H1 (cell line): ENCODE results near the gene BCL7B. TPM values are rescaled to one million over a fixed set of nuclear protein-coding genes. Genes with fewer than 3 reads are reported as not detected.
"Not testable (repeated sequence)": the region's sequence is repeated elsewhere in the genome, so short reads cannot be mapped to it uniquely, and the experiment has no call there.

Experiments
- CTCF ChIA-PET: fragments of 300-600 bp; sonication (Branson Sonifier 250); formaldehyde crosslinking; loops from one replicate; lab custom pipeline; 2021; ENCODE audit not compliant: partially characterized antibody; lab: Charles Lee
- POLR2A ChIA-PET: fragments of 300-600 bp; sonication (Branson Sonifier 250); formaldehyde crosslinking; loops from one replicate; lab custom pipeline; 2021; ENCODE audit warnings: inconsistent platforms; ENCODE audit not compliant: partially characterized antibody; lab: Charles Lee
- DNase-seq, 2 experiments: peaks; one replicate each; pipeline versions ENCODE4 v3.0.0 to v3.0.0-alpha.2; 2010 to 2022; ENCODE audit warnings: low spot score in 2 of 2, low read depth in 1 of 2, mixed read lengths in 1 of 2
- FAIRE-seq: peaks from 2 replicates; lab custom pipeline; 2011; peaks lifted over from hg19 to GRCh38; lab: Jason Lieb, UNC
- H2AFZ ChIP-seq: 2 replicates; pipeline ENCODE4 v1.8.1; 2012; ENCODE audit warnings: low read length, inconsistent platforms
- H2AK5ac ChIP-seq: 2 replicates; pipeline ENCODE4 v1.6.1; 2013; ENCODE audit warnings: low read depth, low read length
- H2BK120ac ChIP-seq: replicated peaks from 2 replicates; pipeline ENCODE3; 2013; ENCODE audit warnings: low read depth, low read length, inconsistent platforms
- H2BK12ac ChIP-seq: 2 replicates; pipeline ENCODE4 v1.6.1; 2013; ENCODE audit warnings: low read depth, low read length
- H2BK15ac ChIP-seq: 2 replicates; pipeline ENCODE4 v1.6.1; 2013; ENCODE audit warnings: low read length
- H2BK20ac ChIP-seq: 2 replicates; pipeline ENCODE4 v1.6.1; 2013; ENCODE audit warnings: low read length
- H2BK5ac ChIP-seq: 2 replicates; pipeline ENCODE4 v1.6.1; 2013; ENCODE audit warnings: low read depth, low read length
- H3K14ac ChIP-seq: 2 replicates; pipeline ENCODE4 v1.6.1; 2013; ENCODE audit warnings: inconsistent platforms; ENCODE audit not compliant: insufficient read length
- H3K18ac ChIP-seq: 2 replicates; pipeline ENCODE4 v1.6.1; 2013; ENCODE audit warnings: low read length; ENCODE audit errors: extremely low read depth
- H3K23ac ChIP-seq: 2 replicates; pipeline ENCODE4 v1.6.1; 2013; ENCODE audit warnings: inconsistent platforms; ENCODE audit not compliant: insufficient read length
- H3K23me2 ChIP-seq: 2 replicates; pipeline ENCODE4 v1.6.1; 2013; ENCODE audit warnings: low read depth, low read length
- H3K27ac ChIP-seq: 2 replicates; pipeline ENCODE4 v1.6.1; 2011; ENCODE audit warnings: low read depth, low read length, inconsistent platforms
- H3K27me3 ChIP-seq, 4 experiments: replicated peaks in 1 of 4; 1 replicate in 1 of 4; 2 replicates in 3 of 4; pipeline versions ENCODE4 v1.6.1 to v1.8.1; 2011 to 2013; ENCODE audit warnings: low read length in 3 of 4, mild to moderate bottlenecking in 3 of 4, inconsistent platforms in 2 of 4, mixed read lengths in 2 of 4, moderate library complexity in 1 of 4; ENCODE audit not compliant: control insufficient read depth in 3 of 4, insufficient read depth in 3 of 4; ENCODE audit errors: extremely low read depth in 1 of 4
- H3K36me3 ChIP-seq, 4 experiments: 2 replicates each; pipeline versions ENCODE4 v1.6.1 to v1.8.1; 2011 to 2013; ENCODE audit warnings: mild to moderate bottlenecking in 4 of 4, low read length in 3 of 4, moderate library complexity in 2 of 4, control low read depth in 1 of 4, inconsistent platforms in 1 of 4; ENCODE audit not compliant: insufficient read depth in 4 of 4, control insufficient read depth in 2 of 4
- H3K4ac ChIP-seq: replicated peaks from 2 replicates; pipeline ENCODE3; 2013; ENCODE audit warnings: low read length, low read depth, mixed read lengths, inconsistent platforms; ENCODE audit not compliant: insufficient read length
- H3K4me1 ChIP-seq, 4 experiments: replicated peaks in 1 of 4; 1 replicate in 1 of 4; 2 replicates in 3 of 4; pipeline versions ENCODE4 v1.6.1 to v1.8.1; 2011 to 2013; ENCODE audit warnings: low read length in 3 of 4, inconsistent platforms in 2 of 4, mixed read lengths in 1 of 4; ENCODE audit not compliant: insufficient read depth in 4 of 4, control insufficient read depth in 3 of 4
- H3K4me2 ChIP-seq, 2 experiments: 2 replicates each; pipeline versions ENCODE4 v1.6.1 to v1.8.1; 2011 to 2013; ENCODE audit warnings: low read depth in 2 of 2, low read length in 2 of 2, control low read depth in 1 of 2, inconsistent platforms in 1 of 2, mild to moderate bottlenecking in 1 of 2; ENCODE audit not compliant: insufficient read depth in 1 of 2
- H3K4me3 ChIP-seq, 4 experiments: fragments of 200-600, 300-600 bp in 1 of 4; sonication (generic), shearing (Covaris generic), sonication (Bioruptor Twin) in 1 of 4; 2 replicates each; pipeline versions ENCODE4 v1.5.1 to v1.8.1; 2011 to 2016; ENCODE audit warnings: low read length in 4 of 4, low read depth in 3 of 4, control low read depth in 2 of 4, inconsistent platforms in 2 of 4, mild to moderate bottlenecking in 2 of 4, mixed read lengths in 1 of 4, moderate library complexity in 1 of 4; ENCODE audit not compliant: insufficient read depth in 2 of 4; ENCODE audit errors: extremely low read depth in 1 of 4
- H3K56ac ChIP-seq: replicated peaks from 2 replicates; pipeline ENCODE3; 2013; ENCODE audit warnings: low read depth, mild to moderate bottlenecking, mixed read lengths, low read length, inconsistent platforms; ENCODE audit not compliant: insufficient read length
- H3K79me1 ChIP-seq: 2 replicates; pipeline ENCODE4 v1.6.1; 2013; ENCODE audit warnings: low read depth, low read length, control low read depth
- H3K79me2 ChIP-seq, 2 experiments: 2 replicates each; pipeline versions ENCODE4 v1.6.1 to v1.8.1; 2012 to 2013; ENCODE audit warnings: low read length in 2 of 2, mild to moderate bottlenecking in 2 of 2, inconsistent platforms in 1 of 2; ENCODE audit not compliant: insufficient read depth in 2 of 2, control insufficient read depth in 1 of 2
- H3K9ac ChIP-seq, 4 experiments: replicated peaks in 1 of 4; 1 replicate in 1 of 4; 2 replicates in 3 of 4; pipeline versions ENCODE4 v1.6.1 to v1.8.1; 2011 to 2013; ENCODE audit warnings: low read depth in 3 of 4, low read length in 3 of 4, control low read depth in 2 of 4, mild to moderate bottlenecking in 2 of 4, moderate library complexity in 2 of 4, inconsistent platforms in 1 of 4; ENCODE audit errors: extremely low read depth in 1 of 4
- H3K9me3 ChIP-seq, 2 experiments: 2 replicates each; pipeline versions ENCODE4 v1.6.1 to v1.8.1; 2012 to 2013; ENCODE audit warnings: mild to moderate bottlenecking in 2 of 2, moderate library complexity in 2 of 2, control low read depth in 1 of 2, inconsistent platforms in 1 of 2, low read depth in 1 of 2, low read length in 1 of 2, mixed read lengths in 1 of 2; ENCODE audit not compliant: insufficient read depth in 2 of 2
- H4K20me1 ChIP-seq, 2 experiments: replicated peaks in 1 of 2; 2 replicates each; pipeline versions ENCODE3 to v1.8.1; 2011 to 2013; ENCODE audit warnings: inconsistent platforms in 2 of 2, low read length in 2 of 2, mild to moderate bottlenecking in 1 of 2; ENCODE audit not compliant: insufficient read depth in 2 of 2, control insufficient read depth in 1 of 2
- H4K5ac ChIP-seq: 2 replicates; pipeline ENCODE4 v1.6.1; 2013; ENCODE audit warnings: low read length, low read depth, mixed read lengths, inconsistent platforms; ENCODE audit not compliant: insufficient read length
- H4K8ac ChIP-seq: 2 replicates; pipeline ENCODE4 v1.8.0; 2013; ENCODE audit warnings: mild to moderate bottlenecking, moderate library complexity, low read length, inconsistent platforms; ENCODE audit not compliant: insufficient read depth; ENCODE audit errors: extremely low read depth
- H4K91ac ChIP-seq: replicated peaks from 2 replicates; pipeline ENCODE3; 2013; ENCODE audit warnings: low read length, mixed read lengths, inconsistent platforms; ENCODE audit not compliant: insufficient read length
- WGBS, 2 experiments: shearing (Covaris generic) in 1 of 2; methylation state at CpG; one replicate each; pipeline versions ENCODE4 v1.1.6 to v1.1.7; 2013 to 2015; ENCODE audit warnings: low lambda C conversion rate in 2 of 2, mixed read lengths in 2 of 2, inconsistent platforms in 1 of 2, low coverage in 1 of 2, missing lambda C conversion rate in 1 of 2; ENCODE audit not compliant: insufficient replicate concordance in 2 of 2, insufficient coverage in 1 of 2, insufficient read length in 1 of 2; ENCODE audit errors: extremely low coverage in 1 of 2, missing lambda C conversion rate in 1 of 2; 5-methylcytosine and 5-hydroxymethylcytosine counted together
- polyA plus RNA-seq, 7 experiments: library from polyadenylated mRNA; depleted of rRNA in 3 of 7; stranded (reverse) in 5 of 7; unstranded in 2 of 7; fragments of >200 nt in 5 of 7; fragments of 200-250 nt in 2 of 7; gene quantifications; 1 replicate in 5 of 7; 2 replicates in 1 of 7; 4 replicates in 1 of 7; pipeline versions ENCODE4 v1.2.1 to v1.2.3, GENCODE V29; 2011 to 2013; ENCODE audit warnings: missing spikeins in 2 of 7, mixed read lengths in 2 of 7
- total RNA-seq: library from RNA; stranded (reverse); fragmentation: NEBNext Ultra II Directional; extraction: Animal tissue kit (Norgen Biotek cat#: 25700); gene quantifications from 2 replicates; pipeline ENCODE4 v1.2.1, GENCODE V29; 2021

Gene BCL7B
- total and polyA plus RNA-seq, 2 of the 8 experiments (the other 6 are each of a cell fraction or from before 2014, with no cell fraction given), result 24.9 to 44.6 TPM

DNA sequence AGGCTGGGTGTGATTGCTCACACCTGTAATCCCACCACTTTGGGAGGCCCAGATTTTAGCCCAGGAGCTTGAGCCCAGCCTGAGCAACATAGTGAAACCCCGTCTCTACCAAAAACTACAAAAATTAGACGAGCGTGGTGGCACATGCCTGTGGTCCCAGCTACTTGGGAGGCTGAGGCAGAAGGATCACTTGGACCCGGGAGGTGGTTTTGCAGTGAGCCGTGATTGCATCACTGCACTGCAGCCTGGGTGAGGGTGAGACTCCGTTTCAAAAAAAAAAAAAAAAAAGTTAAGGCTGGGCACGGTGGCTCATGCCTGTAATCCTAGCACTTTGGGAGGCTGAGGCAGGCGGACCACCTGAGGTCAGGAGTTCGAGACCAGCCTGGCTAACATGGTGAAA, 23.5 kb upstream of the BCL7B start:
- H3K27ac ChIP-seq, H4K8ac ChIP-seq, H2BK20ac ChIP-seq, H3K23ac ChIP-seq, H3K18ac ChIP-seq, H2AFZ ChIP-seq, H2BK15ac ChIP-seq, H4K5ac ChIP-seq, H3K79me1 ChIP-seq, H2BK5ac ChIP-seq, H3K9ac ChIP-seq, H3K4me3 ChIP-seq, H2BK120ac ChIP-seq, DNase-seq, H3K36me3 ChIP-seq, H3K4me1 ChIP-seq, H3K9me3 ChIP-seq, H3K4ac ChIP-seq, H3K4me2 ChIP-seq, H3K79me2 ChIP-seq, H4K91ac ChIP-seq, H3K14ac ChIP-seq, H2AK5ac ChIP-seq, H4K20me1 ChIP-seq, H2BK12ac ChIP-seq, H3K56ac ChIP-seq, H3K23me2 ChIP-seq, FAIRE-seq: not testable (repeated sequence)
- 81% methylated on average over 8 of the region's 9 CpGs; no CpG with 5 or more reads in 1 of the 2 experiments for WGBS, 2 experiments
- peaks cover 0 to 16% (median 8%) of the 10 kb centered on the region in 4 experiments; a peak in 6 of 7 replicates for H3K27me3 ChIP-seq
- ChIA-PET POLR2A (interaction anchor here (0.9 kb wide), 1 partner anchor 44 kb away, joined by 4 read pairs; no protein-coding TSS in a partner anchor), CTCF (interaction anchor here (1.3 kb wide), 1 partner anchor 153 kb away, joined by 4 read pairs; no protein-coding TSS in a partner anchor)
